Kidney epithelial cell (primary cell): Measurements from ENCODE around the gene CFAP210. TPM values are rescaled to one million over a fixed set of nuclear protein-coding genes. Genes with fewer than 3 reads are reported as not detected.

Experiments used
- DNase-seq: peaks from one replicate; pipeline ENCODE4 v3.0.0-alpha.2; 2010; ENCODE audit warnings: low read depth
- H3K27me3 ChIP-seq: 2 replicates; pipeline ENCODE4 v1.6.0; 2011; ENCODE audit warnings: low read length; ENCODE audit not compliant: control insufficient read depth, insufficient read depth
- H3K36me3 ChIP-seq: 2 replicates; pipeline ENCODE4 v1.5.1; 2011; ENCODE audit warnings: low read length; ENCODE audit not compliant: control insufficient read depth, insufficient read depth
- H3K4me3 ChIP-seq: 2 replicates; pipeline ENCODE4 v1.5.1; 2011; ENCODE audit warnings: low read depth, mild to moderate bottlenecking, control low read depth, low read length
- total RNA-seq: library from RNA; depleted of rRNA; stranded (reverse); fragments of >200 nt; gene quantifications from 2 replicates; pipeline ENCODE4 v1.2.3, GENCODE V29; 2015
- TF ChIP-seq, protein P1 (sequence below): IDR thresholded peaks from 2 replicates; pipeline ENCODE4 v1.5.1; 2011; ENCODE audit warnings: mild to moderate bottlenecking, moderate library complexity, low read length, control low read depth, inconsistent platforms; ENCODE audit not compliant: insufficient read depth, poor library complexity, severe bottlenecking

CFAP210 gene
- total RNA-seq, 1 donor from 2014 or later: 0.33 TPM

DNA sequence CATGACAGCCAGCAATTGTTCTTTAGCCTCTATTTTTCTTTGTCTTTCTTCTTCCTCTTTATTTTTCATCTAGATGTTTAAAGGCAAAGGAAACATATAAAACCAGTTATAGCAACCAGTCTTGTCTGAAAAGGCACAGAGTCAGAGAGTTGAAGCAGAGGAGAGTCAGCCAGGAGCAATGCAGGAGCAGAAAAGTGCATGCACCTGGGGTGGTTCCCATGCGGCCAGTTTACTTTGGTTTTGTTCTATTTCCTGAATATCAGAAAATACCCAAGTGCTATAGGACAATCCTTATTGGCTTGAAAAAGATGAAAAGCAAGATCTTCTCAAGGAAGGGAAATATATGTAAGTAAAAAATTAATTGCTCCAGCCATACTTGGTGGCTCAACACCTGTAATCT lies 44.9 kb downstream of the CFAP210 start:
- Histone ChIP-seq H3K4me3 (no peak overlapping the region), H3K27me3 (no peaks in the 10 kb centered on the region), H3K36me3 (no peaks in the 10 kb centered on the region)
- TF ChIP-seq, protein P1, sequence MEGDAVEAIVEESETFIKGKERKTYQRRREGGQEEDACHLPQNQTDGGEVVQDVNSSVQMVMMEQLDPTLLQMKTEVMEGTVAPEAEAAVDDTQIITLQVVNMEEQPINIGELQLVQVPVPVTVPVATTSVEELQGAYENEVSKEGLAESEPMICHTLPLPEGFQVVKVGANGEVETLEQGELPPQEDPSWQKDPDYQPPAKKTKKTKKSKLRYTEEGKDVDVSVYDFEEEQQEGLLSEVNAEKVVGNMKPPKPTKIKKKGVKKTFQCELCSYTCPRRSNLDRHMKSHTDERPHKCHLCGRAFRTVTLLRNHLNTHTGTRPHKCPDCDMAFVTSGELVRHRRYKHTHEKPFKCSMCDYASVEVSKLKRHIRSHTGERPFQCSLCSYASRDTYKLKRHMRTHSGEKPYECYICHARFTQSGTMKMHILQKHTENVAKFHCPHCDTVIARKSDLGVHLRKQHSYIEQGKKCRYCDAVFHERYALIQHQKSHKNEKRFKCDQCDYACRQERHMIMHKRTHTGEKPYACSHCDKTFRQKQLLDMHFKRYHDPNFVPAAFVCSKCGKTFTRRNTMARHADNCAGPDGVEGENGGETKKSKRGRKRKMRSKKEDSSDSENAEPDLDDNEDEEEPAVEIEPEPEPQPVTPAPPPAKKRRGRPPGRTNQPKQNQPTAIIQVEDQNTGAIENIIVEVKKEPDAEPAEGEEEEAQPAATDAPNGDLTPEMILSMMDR: no peak
- no peak for DNase-seq

DNA sequence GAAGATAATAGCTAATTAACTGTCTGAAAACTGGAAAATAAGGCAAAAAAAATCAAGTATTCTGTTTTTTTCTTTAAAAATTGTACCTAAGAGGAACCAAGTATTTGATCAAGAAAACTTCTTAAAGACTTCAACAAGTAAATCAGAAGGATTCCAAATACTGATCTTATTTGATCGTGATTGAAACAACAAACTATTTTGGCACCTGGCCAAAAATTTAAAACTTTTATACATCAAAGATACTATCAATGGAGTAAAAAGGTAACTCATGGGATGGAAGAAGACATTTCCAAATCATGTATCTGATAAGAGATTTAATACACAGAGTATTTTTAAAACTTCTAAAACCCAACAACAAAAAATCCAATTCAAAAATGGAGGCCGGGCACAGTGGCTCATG lies 46.7 kb downstream of the CFAP210 start:
- H3K4me3 ChIP-seq: no peak overlapping the region
- no peaks in the 10 kb centered on the region for H3K36me3 ChIP-seq
- TF ChIP-seq, protein P1: no peak
- no peaks in the 10 kb centered on the region for H3K27me3 ChIP-seq
- no peak for DNase-seq

DNA sequence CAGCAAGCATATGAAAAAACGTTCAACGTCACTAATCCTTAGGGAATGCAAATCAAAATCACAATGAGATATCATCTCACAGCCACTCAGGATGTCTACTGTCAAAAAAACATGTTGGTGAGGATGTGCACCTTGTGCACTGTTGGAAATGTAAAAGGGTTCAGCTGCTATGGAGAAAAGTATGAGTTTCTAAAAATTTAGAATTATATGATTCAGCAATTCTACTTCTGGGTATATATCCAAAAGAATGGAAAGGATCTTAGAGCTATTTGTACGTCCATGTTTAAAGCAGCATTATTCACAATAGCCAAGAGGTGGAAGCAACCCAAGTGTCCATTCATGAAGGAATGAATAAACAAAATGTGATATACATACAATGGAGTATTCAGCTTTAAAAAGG lies 50.0 kb downstream of the CFAP210 start:
- TF ChIP-seq, protein P1: no peak

DNA sequence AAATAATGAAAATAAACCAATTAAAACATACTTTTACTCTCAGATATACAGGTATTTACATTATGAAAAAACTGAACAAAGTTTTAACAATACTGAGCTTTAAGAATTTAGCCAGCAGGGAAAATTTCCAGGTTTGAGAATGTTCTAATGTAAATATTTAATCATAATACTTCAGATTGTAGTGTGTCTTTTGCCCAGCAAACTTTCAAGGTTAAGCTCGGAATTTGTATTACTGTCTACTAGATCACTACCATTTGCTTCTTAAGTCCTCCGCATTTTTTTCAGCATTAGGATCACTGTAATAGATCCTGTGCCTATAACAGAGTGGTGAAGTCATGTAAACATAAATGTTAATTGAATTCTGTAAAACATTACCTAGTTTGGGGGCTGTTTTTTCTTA lies 52.7 kb downstream of the CFAP210 start:
- Histone ChIP-seq H3K36me3 (no peaks in the 10 kb centered on the region), H3K4me3 (no peak overlapping the region), H3K27me3 (no peaks in the 10 kb centered on the region)
- TF ChIP-seq, protein P1: no peak
- no peak for DNase-seq

More for the DNA sequence above, 50.0 kb downstream of the CFAP210 start:
- H3K36me3 ChIP-seq: no peaks in the 10 kb centered on the region
- no peaks in the 10 kb centered on the region for H3K27me3 ChIP-seq
- DNase-seq: no peak
- no peak overlapping the region for H3K4me3 ChIP-seq

DNA sequence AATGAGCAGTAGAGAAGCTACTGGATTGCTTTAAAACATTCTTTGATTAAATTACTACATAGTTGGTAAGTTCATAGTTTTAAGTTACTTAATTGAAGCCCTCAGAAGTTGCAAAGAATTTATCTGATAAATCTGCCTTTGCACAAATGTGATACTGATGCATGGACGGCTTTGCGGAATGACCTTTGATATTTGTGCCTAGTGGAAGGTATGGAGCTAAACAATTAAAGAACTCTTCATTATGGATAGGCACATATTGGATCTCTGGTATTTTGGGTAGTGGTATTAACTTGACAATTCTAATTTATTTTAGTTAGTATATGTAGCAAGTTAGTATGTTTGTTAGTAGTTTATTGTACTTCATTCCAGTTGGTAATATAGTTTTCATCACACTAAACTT lies 54.1 kb downstream of the CFAP210 start:
- Histone ChIP-seq H3K4me3 (no peak overlapping the region), H3K36me3 (no peaks in the 10 kb centered on the region), H3K27me3 (no peaks in the 10 kb centered on the region)
- TF ChIP-seq, protein P1: no peak
- no peak for DNase-seq

DNA sequence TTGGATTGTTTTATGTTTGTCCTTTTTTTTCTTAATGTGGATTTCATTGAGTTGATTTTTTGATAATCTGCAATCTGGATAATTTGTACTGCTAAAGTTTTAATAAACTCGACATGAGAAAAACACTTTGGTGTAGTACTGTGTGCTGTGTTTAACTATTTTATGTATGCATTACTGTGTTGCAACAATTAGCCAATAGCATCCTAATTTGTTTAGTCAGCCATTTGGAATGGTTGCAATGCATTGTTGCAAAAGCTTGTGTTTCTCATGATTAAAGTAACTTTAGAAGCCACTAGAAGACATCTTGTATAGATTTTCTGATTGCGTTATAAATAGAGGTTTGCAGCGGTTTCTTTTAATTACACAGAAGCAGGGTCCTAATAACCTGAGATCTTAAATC lies 56.6 kb downstream of the CFAP210 start:
- Histone ChIP-seq H3K4me3 (no peak overlapping the region), H3K36me3 (no peaks in the 10 kb centered on the region), H3K27me3 (no peaks in the 10 kb centered on the region)
- no peak for DNase-seq
- TF ChIP-seq, protein P1: no peak
